Mucosa of stomach (tissue), 1 donor: ENCODE results near the gene RMND5B.
A peak's percentile ranks its signal among the peaks of the same experiment; 100 is the strongest.

Experiments used
- H3K27me3 ChIP-seq: one replicate; pipeline ENCODE4 v1.7.0; 2013; ENCODE audit warnings: mild to moderate bottlenecking, low read length; ENCODE audit not compliant: control insufficient read depth, insufficient read depth
- H3K36me3 ChIP-seq: one replicate; pipeline ENCODE4 v1.7.0; 2013; ENCODE audit warnings: low read length; ENCODE audit not compliant: control insufficient read depth, insufficient read depth
- H3K4me1 ChIP-seq: one replicate; pipeline ENCODE4 v1.7.0; 2013; ENCODE audit warnings: mild to moderate bottlenecking, low read length; ENCODE audit not compliant: control insufficient read depth, insufficient read depth
- H3K4me3 ChIP-seq: one replicate; pipeline ENCODE4 v1.7.0; 2013; ENCODE audit warnings: low read length
- H3K9ac ChIP-seq: one replicate; pipeline ENCODE4 v1.7.0; 2013; ENCODE audit warnings: mild to moderate bottlenecking, low read length, moderate library complexity
- H3K9me3 ChIP-seq: one replicate; pipeline ENCODE4 v1.7.0; 2013; ENCODE audit warnings: mild to moderate bottlenecking, low read length, moderate library complexity; ENCODE audit not compliant: control insufficient read depth
- donor health status: Pancreatic carcinoma.

RMND5B gene

GRCh38 chr5:178163772-178164735, 33.2 kb downstream of the RMND5B start:
- Histone ChIP-seq H3K36me3 (no peaks in the 10 kb centered on the region), H3K9ac (peak overlapping the region; percentile 50), H3K4me1 (peaks cover 8% of the 10 kb centered on the region), H3K9me3 (no peaks in the 10 kb centered on the region), H3K4me3 (no peak overlapping the region), H3K27me3 (peaks cover 34% of the 10 kb centered on the region)

- Histone ChIP-seq H3K9ac (no peak overlapping the region), H3K4me3 (no peak overlapping the region), H3K27me3 (peaks cover 34% of the 10 kb centered on the region), H3K36me3 (no peaks in the 10 kb centered on the region), H3K4me1 (peaks cover 8% of the 10 kb centered on the region), H3K9me3 (no peaks in the 10 kb centered on the region)
Observed at GRCh38 chr5:178165581-178165980, 34.8 kb downstream of the RMND5B start.

- H3K9ac ChIP-seq: no peak overlapping the region
- H3K4me1 ChIP-seq: no peaks in the 10 kb centered on the region
- H3K36me3 ChIP-seq: no peaks in the 10 kb centered on the region
- peaks cover 7% of the 10 kb centered on the region for H3K27me3 ChIP-seq
- H3K9me3 ChIP-seq: no peaks in the 10 kb centered on the region
- no peak overlapping the region for H3K4me3 ChIP-seq
Observed at GRCh38 chr5:178170455-178170854, 39.6 kb downstream of the RMND5B start.

- no peaks in the 10 kb centered on the region for H3K27me3 ChIP-seq
- no peak overlapping the region for H3K9ac ChIP-seq
- H3K36me3 ChIP-seq: no peaks in the 10 kb centered on the region
- H3K9me3 ChIP-seq: no peaks in the 10 kb centered on the region
- no peaks in the 10 kb centered on the region for H3K4me1 ChIP-seq
- H3K4me3 ChIP-seq: no peak overlapping the region
Observed at GRCh38 chr5:178174456-178174855, 43.6 kb downstream of the RMND5B start.

- H3K9ac ChIP-seq: no peak overlapping the region
- no peaks in the 10 kb centered on the region for H3K9me3 ChIP-seq
- no peaks in the 10 kb centered on the region for H3K4me1 ChIP-seq
- H3K27me3 ChIP-seq: no peaks in the 10 kb centered on the region
- H3K4me3 ChIP-seq: no peak overlapping the region
- H3K36me3 ChIP-seq: no peaks in the 10 kb centered on the region
Observed at GRCh38 chr5:178176791-178177190, 46.0 kb downstream of the RMND5B start.

- Histone ChIP-seq H3K4me1 (no peaks in the 10 kb centered on the region), H3K27me3 (no peaks in the 10 kb centered on the region), H3K9ac (no peak overlapping the region), H3K36me3 (no peaks in the 10 kb centered on the region), H3K4me3 (no peak overlapping the region), H3K9me3 (no peaks in the 10 kb centered on the region)
Observed at GRCh38 chr5:178177569-178177968, 46.8 kb downstream of the RMND5B start.

GRCh38 chr5:178180141-178180863, 49.5 kb downstream of the RMND5B start:
- H3K36me3 ChIP-seq: no peaks in the 10 kb centered on the region
- no peaks in the 10 kb centered on the region for H3K27me3 ChIP-seq
- H3K4me1 ChIP-seq: no peaks in the 10 kb centered on the region
- no peak overlapping the region for H3K9ac ChIP-seq
- H3K9me3 ChIP-seq: no peaks in the 10 kb centered on the region
- H3K4me3 ChIP-seq: no peak overlapping the region

- Histone ChIP-seq H3K9me3 (no peaks in the 10 kb centered on the region), H3K4me3 (no peak overlapping the region), H3K4me1 (no peaks in the 10 kb centered on the region), H3K27me3 (no peaks in the 10 kb centered on the region), H3K36me3 (no peaks in the 10 kb centered on the region), H3K9ac (no peak overlapping the region)
Observed at GRCh38 chr5:178182158-178182876, 51.5 kb downstream of the RMND5B start.

GRCh38 chr5:178186427-178186826, 55.6 kb downstream of the RMND5B start:
- Histone ChIP-seq H3K27me3 (no peaks in the 10 kb centered on the region), H3K9me3 (no peaks in the 10 kb centered on the region), H3K4me3 (no peak overlapping the region), H3K9ac (no peak overlapping the region), H3K36me3 (no peaks in the 10 kb centered on the region), H3K4me1 (no peaks in the 10 kb centered on the region)

GRCh38 chr5:178187014-178187413, 56.2 kb downstream of the RMND5B start, which contains the start of gene GMCL2:
Gene GMCL2, minus strand, starts transcription at chr5:178187371. Its CDS starts 72 bp downstream, at chr5:178187299.
- Histone ChIP-seq H3K4me3 (no peak within 1 kb of the TSS), H3K9ac (no peak within 1 kb of the TSS), H3K36me3 (no peaks in the 10 kb centered on the region), H3K4me1 (no peaks in the 10 kb centered on the region), H3K27me3 (no peaks in the 10 kb centered on the region), H3K9me3 (no peaks in the 10 kb centered on the region)

- H3K27me3 ChIP-seq: peaks cover 5% of the 10 kb centered on the region
- no peaks in the 10 kb centered on the region for H3K9me3 ChIP-seq
- H3K36me3 ChIP-seq: no peaks in the 10 kb centered on the region
- no peak overlapping the region for H3K9ac ChIP-seq
- H3K4me3 ChIP-seq: no peak overlapping the region
- no peaks in the 10 kb centered on the region for H3K4me1 ChIP-seq
Observed at GRCh38 chr5:178189433-178189832, 58.6 kb downstream of the RMND5B start.
